ENCODE measurements around the gene VWA8. TPM values are rescaled to one million over a fixed set of nuclear protein-coding genes. Genes with fewer than 3 reads are reported as not detected.

The VWA8 gene
- total and polyA plus RNA-seq, 2 of the 8 experiments (the other 6 are each of a cell fraction or from before 2014, with no cell fraction given) = 5.9 to 19.6 TPM

DNA sequence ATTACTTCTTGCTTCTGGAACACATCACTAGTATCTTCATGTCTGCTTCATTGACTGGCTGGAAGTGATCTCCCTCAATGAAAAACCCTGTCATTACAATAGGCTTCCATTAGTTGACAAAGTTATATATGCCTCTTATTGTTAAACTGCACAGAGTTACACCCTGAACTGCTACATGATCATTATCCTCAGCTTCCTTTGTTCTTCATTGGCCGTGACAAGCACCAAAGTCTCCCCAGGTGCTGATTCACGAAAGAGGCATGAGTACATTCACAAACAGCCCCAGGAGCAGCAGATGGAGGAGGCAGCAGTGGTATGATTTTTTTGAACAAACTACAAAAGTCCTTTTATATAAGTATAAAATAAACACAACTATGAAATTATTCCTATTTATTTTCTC is 51.4 kb downstream of the VWA8 start (continued):
- TF ChIP-seq CHD7 (IDR thresholded peaks at IDR 0.05; ENCODE audit: insufficient replicate concordance, low read length) = no peak
- TF ChIP-seq EP300 (IDR thresholded peaks at IDR 0.05; ENCODE audit: borderline replicate concordance in 1 of 2, low read depth in 2 of 2, low read length in 2 of 2) = no peak
- no peak for TF ChIP-seq USF2 (IDR thresholded peaks at IDR 0.05; ENCODE audit: low read length)
- no peak for TF ChIP-seq CTBP2 (IDR thresholded peaks at IDR 0.05; ENCODE audit: borderline replicate concordance, insufficient read depth, insufficient read length, low read length)
- TF ChIP-seq CHD2 (IDR thresholded peaks at IDR 0.05; ENCODE audit: low read length) = no peak
